ENCODE data around the gene GOSR1. TPM values are rescaled to one million over a fixed set of nuclear protein-coding genes. Genes with fewer than 3 reads are reported as not detected.
"Not testable (repeated sequence)": the region's sequence is repeated elsewhere in the genome, so short reads cannot be mapped to it uniquely, and the experiment has no call there.

Gene GOSR1
- total RNA-seq, 1 experiment from 2014 or later: 42.7 TPM

DNA sequence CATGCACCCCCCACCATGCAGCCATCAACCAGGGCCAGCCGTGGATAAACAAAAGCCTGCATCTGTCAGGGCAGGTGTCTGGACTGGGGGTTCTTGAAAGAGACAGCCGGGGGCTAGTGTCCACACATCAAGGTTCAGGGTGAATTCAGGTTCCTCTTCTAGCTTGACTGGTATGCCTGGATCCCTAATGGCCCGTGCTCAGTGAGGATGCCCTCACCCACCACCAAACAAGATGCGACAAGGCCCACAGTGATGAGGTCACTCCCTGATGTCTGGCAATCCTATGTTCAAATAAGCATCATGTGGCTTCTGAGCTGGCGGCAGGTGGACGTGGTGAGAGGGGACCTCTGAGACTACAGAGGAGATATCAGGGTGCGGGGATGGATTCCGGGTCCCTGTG, 64.6 kb downstream of the GOSR1 start:
- no peak for DNase-seq (ENCODE audit: extremely low read depth, low read depth)

DNA sequence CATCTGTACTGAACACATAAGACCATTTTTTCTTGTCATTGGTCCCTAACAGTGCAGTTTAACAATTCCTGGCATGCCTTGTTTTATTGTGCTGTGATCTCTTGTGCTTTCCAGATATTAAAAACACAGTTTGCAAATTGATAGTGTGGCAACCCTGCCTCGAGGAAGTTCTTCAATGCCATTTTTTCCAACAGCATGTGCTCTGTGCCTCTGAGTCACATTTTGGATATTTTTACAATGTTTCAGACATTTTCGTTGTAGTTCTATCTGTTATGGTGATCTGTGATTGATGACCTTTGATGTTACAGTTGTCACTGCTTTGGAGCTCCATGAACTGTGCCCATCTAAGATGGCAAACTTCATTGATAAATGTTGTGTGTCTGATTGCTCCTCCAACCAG, 66.2 kb downstream of the GOSR1 start:
- no peak for DNase-seq (ENCODE audit: extremely low read depth, low read depth)

- no peak for DNase-seq (ENCODE audit: extremely low read depth, low read depth)
Observed at GRCh38 chr17:30545024-30545423, 67.8 kb downstream of the GOSR1 start.

DNA sequence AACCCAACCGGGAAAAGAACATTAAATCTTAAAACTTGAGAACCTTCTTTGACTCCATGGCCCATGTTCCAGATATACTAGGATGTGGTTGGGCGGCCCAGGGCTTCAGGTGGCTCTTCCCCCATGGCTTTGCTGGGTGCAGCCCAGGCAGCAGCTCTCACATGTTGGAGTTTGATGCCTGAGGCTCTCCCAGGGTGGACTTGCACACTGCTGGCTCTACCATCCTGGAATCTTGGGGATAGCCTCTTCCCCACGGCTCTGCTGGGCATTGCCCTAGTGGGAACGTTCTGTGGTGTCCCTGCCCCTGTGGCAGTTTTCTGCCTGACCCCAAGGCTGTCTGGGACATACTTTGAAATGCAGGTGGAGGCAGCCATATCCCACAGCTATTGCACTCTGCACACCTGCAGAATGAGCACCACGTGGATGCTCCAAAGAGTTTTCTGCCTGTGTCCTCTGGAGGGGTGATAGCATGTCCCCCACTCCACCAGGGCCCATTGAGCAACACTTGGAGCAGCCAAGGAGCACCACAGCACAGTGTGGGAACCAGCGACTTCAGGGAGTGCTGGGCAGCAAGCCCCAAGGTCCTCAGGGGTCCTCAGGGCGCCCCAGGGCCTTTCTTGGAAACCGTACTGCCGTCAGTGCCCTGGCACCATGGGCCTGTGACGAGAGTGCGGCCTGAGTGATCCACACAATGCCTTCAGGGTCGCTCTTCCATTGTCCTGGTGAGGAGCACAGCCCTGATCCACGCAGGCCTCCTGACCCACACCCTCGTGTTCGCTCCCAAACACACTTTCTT, 70.8 kb downstream of the GOSR1 start:
- DNase-seq (ENCODE audit: extremely low read depth, low read depth): no peak

GRCh38 chr17:30549181-30549580, 72.0 kb downstream of the GOSR1 start:
- not testable (repeated sequence) for DNase-seq (ENCODE audit: extremely low read depth, low read depth)

GRCh38 chr17:30549864-30550511, 72.8 kb downstream of the GOSR1 start:
- DNase-seq (ENCODE audit: extremely low read depth, low read depth): no peak

DNA sequence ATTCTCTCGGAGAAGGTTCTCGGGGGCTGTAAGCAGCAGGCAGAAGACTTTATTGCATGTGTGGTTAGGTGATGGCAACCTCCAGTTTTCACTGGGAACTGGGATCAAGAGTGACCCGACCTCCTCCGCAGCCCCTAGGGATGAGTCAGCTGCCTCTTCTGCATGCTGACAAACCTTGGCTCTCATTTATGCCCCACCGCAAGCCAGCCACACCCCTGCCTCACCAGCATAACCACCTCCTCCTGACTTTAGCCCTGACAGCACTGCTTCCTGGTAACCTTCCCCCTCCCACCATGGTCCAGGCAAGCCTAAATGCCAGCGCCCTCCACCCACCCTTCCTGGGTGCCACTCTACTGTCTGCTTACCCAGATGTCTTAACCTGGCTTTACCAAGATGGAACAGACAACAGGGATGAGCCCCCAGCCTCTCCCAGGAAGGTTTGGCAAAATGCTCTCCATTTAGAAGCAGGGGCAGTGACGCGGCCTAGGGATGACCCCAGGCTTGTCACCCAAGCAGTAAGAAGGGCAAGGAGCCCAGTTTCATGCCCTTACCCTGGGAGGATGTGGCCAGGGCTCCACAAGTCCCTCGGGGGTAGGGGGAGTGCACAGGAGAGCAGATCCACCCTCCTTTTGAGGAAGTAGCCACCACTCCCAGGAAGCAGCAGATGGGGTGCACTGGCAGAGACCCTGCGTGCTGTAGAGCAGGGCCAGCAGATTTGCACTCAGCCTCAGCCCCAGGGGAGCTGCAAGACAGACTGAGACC, 73.5 kb downstream of the GOSR1 start:
- DNase-seq (ENCODE audit: extremely low read depth, low read depth): no peak

- DNase-seq (ENCODE audit: extremely low read depth, low read depth): not testable (repeated sequence)
Observed at GRCh38 chr17:30551274-30551995, 74.2 kb downstream of the GOSR1 start.

- no peak for DNase-seq (ENCODE audit: extremely low read depth, low read depth)
Observed at GRCh38 chr17:30551996-30552339, 74.8 kb downstream of the GOSR1 start.

- no peak for DNase-seq (ENCODE audit: extremely low read depth, low read depth)
Observed at GRCh38 chr17:30552994-30553566, 75.9 kb downstream of the GOSR1 start.

DNA sequence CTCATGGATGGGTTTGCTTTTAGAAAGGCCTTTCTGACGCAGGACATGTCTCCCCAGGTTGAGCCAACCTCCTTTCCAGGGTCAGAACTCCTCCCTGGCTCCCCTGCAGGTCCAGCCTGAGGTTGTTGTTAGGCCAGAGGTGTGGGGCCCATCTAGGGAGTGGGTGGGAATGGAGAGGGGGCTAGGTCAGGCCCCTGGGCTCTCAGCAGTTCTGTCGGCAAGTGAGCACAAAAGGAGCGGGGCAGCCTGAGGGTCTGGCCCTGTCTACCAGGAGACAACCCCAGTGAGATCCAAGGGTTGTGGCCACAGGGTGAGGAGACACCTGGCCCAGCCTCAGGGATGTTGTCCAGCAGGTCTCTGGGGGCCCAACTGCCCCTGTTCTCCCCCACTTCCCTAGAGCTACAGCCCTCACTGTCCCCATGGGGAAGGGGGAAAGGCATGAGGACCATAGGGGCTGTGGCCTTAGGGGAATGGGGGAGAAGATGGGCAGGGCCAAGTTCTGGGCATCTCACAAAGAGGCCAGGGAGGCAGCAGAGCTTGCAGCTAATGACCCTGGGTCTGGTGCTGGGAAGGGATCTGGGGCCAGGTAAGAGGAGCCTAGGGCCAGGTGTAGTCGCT, 76.7 kb downstream of the GOSR1 start:
- not testable (repeated sequence) for DNase-seq (ENCODE audit: extremely low read depth, low read depth)

- peak; percentile 1 for DNase-seq (ENCODE audit: extremely low read depth, low read depth)
Observed at GRCh38 chr17:30554839-30555751, 77.9 kb downstream of the GOSR1 start.

DNA sequence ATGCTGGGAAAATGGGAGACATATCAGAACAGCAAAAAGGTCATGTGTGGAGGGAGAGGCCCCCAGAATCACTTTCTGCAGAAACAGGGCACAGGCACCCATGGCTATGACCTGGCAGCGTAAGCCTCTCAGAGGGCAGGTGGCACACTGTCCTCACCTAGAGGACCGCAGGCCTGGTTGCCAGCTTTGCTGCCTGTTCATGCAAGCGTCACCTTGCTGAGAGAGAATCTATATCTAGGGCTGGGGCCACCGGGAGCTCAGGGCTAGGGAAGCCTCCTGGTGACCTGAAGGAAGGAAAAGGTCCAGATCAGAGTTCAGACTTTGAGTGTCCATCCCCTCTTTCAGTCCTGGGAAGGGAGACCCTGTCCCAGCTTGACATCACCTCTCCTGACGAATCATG, 78.7 kb downstream of the GOSR1 start:
- no peak for DNase-seq (ENCODE audit: extremely low read depth, low read depth)

- DNase-seq (ENCODE audit: extremely low read depth, low read depth): no peak
Observed at GRCh38 chr17:30556374-30557332, 79.4 kb downstream of the GOSR1 start.

- DNase-seq (ENCODE audit: extremely low read depth, low read depth): no peak
Observed at GRCh38 chr17:30557916-30558685, 80.9 kb downstream of the GOSR1 start.

GRCh38 chr17:30558686-30559545, 81.7 kb downstream of the GOSR1 start:
- no peak for DNase-seq (ENCODE audit: extremely low read depth, low read depth)

Measured in NCI-H460 (cell line).